ENCODE results near the gene ADAMTS7.
"Not testable (repeated sequence)": the region's sequence is repeated elsewhere in the genome, so short reads cannot be mapped to it uniquely, and the experiment has no call there.

ADAMTS7 gene

DNA sequence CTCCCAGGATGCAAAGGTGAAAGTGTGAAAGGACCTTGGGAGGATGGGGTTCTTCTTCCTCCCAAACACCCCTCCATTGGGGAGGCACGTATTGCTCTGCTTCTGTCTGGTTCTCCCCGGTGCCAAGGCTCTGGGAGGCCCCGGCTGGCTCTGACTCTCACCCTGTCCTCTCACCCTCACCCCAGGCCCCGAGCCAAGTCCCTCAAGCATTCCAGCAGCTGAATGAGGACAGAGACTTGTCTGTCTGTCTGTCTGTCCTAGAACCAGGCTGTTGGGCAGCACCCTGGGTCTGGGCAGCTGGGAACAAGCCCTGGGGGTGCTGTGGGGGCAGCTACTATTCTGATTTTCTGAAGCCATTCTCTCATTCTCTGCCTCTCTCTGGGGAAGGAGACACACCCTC, 29.9 kb downstream of the ADAMTS7 start:
- DNase-seq (ENCODE audit: low read depth in 1 of 2, low spot score in 1 of 2), result not testable (repeated sequence)

DNA sequence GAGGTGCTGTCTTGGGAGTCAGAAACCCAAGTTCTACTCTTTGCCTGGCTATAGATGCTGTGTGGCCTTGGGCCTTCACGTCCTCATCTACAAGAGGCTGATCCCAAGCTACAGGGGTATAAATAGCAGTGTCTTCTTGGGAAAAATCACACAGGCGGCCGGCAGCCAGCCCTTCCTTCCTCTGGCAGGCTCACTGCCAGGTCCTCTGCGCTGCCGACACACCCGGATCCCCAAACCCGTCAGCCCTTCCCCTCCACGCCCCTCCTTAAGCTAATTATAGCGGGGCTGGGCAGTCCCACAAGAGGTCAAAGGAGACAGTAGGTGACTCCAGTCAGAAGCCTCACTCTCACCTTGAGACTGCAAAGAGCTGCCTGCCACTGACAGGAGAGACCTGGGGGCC, 31.3 kb downstream of the ADAMTS7 start:
- DNase-seq (ENCODE audit: low read depth in 1 of 2, low spot score in 1 of 2), result not testable (repeated sequence)

DNA sequence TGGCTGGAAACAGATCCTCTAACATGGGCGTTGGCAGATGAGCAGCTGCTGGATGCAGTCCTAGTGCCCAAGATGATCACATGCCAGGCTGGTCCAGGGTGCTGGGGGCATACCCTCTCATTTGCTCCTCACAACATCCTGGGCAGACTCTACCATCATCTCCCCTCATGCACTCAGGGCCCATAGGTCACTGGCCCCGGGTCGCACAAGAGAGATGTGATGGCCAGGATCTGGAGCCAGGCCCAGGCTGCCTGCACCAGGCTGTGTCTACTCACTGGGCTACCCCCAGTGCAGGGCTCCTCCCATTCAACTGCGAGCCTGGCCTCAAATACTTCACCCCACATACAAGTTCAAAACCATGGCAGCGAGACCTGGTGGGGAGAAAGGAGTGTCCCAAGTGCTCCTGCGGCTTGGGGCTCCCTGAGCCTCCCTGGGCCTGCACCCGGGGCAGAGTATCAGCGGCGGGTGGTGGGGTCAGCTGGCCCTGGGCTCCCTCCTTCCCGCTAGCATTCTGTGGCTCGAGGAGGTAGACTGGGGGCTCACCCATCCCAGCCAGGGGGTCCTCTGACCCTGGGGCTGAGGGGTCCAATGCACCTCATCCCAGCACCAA, 32.0 kb downstream of the ADAMTS7 start:
- DNase-seq (ENCODE audit: low read depth in 1 of 2, low spot score in 1 of 2), result not testable (repeated sequence)

DNA sequence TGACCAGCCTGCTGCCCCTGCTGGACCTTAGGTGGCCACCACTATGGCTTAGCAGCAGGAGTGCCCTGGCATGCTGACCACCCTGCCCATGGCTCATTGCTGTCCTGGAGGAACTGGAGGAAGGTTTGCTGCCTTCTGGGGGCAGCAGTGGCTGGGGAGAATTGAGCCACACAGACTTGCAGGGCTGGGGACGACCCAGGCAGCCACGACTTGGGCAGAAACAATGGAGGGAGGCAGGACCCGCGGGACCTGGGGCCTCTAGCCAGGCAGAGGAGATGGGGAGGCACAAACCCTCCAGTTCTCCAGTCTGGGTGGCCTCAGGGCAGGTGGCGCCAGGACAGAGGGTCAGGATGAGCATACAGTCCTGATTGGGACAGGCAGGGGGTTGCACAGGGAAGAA, 32.8 kb downstream of the ADAMTS7 start:
- DNase-seq (ENCODE audit: low read depth in 1 of 2, low spot score in 1 of 2), result no peak

DNA sequence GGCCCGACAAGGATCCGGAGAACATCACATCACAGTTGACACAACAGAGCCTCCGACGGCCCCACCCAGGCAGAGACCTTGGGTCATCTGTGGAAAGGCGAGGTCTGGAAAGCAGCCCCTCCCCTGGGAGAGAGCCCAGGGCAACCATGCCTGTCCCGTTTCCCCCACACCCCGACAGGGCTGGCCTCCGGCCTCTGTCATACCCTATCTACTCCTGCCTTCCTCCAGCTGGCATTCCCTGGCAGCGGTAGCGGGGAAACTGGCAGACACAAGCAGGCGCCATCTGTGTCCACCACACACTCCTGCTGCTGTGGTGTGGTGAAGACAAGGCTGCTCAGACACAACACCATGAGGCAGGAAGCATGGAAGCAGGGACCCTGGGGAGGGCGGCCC, 33.3 kb downstream of the ADAMTS7 start:
- DNase-seq (ENCODE audit: low read depth in 1 of 2, low spot score in 1 of 2), result not testable (repeated sequence)

DNA sequence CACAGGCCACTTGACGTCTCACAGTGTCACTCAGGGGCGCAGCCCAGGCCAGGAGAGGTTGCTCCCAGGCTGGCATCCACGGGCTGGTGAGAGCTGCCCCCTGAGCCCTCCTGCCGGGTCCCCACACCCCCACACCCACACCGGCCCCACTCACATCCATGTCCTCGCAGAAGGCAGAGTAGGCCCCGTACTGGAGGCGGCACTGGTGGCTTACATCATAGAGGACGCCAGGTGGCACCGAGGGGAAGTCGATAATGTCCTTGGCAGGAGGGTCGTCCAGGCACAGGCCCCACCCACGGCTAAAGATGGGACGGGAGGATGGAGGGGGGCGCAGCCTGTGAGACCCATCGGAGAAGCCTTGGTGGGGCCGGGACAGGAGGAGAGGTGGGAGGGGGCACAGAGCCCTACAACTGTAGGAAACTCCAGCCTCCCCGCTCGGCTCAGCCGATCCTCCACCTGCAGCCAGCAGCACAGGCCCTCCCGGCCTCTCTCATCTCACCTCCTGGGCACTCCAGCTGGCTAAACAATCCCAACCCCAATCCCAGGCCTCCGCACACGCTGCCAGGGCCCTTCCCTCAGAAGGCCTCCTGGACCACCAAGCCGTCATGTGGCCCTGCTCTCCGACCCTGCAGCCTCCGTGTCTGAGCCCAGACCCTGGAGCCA, 33.8 kb downstream of the ADAMTS7 start:
- not testable (repeated sequence) for DNase-seq (ENCODE audit: low read depth in 1 of 2, low spot score in 1 of 2)

DNA sequence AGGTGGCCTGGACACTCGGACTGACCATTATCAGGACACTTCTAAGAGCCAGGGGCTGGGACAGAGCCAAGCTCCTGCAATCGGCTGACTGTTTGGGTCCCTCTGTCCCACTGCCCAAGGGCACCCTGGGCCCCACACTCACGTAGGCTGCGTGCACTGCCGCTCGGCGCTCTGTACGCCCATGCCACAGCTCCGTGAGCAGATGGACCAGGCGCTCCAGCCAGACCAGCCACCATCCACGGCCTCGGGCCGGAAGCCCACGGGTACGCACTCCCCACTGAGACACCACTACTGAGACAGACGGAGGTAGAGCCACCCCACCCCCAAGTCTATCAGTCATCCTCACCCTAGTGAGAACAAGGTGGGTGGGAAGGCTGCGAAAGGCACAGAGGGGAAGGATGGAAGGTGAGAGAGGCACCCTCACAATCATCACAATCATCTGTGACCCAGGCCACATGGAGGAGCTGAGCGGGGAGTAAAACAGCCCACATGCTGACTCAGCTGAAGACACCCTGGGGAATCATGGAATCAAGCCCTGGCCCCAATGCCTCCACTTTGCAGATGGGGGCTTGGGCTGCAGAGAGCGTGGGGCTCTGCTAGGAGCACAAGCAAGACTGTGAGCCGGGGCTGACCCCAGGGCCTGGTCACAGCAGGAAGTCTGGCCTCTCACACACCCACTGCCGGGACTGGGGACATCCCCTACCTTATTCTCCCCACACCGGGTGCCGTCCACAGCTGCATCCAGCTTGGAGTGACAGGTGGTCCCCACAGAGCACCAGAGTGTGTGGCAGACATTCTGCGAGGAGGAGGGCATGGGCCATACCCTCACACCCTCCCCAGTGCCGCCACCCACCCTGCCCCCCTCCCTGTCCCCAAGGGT, 35.0 kb downstream of the ADAMTS7 start:
- DNase-seq (ENCODE audit: low read depth in 1 of 2, low spot score in 1 of 2), result not testable (repeated sequence)

DNA sequence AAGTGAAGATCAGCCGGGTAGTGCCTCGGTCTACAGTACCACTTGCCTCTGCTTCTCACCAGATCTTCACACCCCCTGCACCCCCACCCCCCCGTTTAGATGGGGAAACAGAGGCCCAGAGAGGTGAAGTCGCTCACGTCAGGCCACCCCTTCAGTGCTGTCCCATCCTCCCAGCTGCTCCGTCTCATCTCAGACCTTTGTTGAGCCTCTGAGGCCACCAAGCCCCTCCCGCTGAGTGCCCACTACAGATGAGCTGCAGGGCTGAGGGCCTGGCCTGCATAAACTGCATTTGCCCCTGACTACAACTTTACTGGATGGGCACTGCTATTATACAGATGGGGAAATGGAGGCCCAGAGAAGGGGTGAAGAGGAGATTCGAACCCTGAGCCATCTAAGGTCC, 35.8 kb downstream of the ADAMTS7 start:
- no peak for DNase-seq (ENCODE audit: low read depth in 1 of 2, low spot score in 1 of 2)

DNA sequence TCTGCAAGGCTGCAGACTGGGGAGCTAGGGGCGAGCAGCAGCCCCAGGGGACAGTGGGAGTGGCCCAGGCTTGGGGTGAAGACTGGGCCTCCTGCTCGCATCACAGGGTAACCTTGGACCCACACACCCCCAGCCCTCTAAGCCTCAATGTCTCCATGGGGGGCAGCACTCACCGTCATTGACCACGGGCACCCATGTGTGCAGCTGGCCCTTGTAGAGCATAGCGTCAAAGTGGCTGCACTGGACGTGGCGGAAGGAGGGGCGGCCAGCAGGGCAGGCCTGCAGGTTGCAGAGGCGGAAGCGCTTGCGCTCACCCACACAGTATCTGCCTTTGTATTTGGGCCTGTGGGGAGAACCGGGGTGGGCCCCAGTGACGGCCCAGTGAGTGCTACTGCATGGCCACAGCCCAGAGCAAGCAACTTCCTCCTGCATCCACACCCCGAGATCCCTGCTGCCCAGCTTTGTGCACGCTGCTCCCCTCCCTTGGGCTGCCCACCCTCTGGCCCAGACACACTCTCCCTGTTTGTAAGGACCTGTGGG, 36.7 kb downstream of the ADAMTS7 start:
- not testable (repeated sequence) for DNase-seq (ENCODE audit: low read depth in 1 of 2, low spot score in 1 of 2)

DNA sequence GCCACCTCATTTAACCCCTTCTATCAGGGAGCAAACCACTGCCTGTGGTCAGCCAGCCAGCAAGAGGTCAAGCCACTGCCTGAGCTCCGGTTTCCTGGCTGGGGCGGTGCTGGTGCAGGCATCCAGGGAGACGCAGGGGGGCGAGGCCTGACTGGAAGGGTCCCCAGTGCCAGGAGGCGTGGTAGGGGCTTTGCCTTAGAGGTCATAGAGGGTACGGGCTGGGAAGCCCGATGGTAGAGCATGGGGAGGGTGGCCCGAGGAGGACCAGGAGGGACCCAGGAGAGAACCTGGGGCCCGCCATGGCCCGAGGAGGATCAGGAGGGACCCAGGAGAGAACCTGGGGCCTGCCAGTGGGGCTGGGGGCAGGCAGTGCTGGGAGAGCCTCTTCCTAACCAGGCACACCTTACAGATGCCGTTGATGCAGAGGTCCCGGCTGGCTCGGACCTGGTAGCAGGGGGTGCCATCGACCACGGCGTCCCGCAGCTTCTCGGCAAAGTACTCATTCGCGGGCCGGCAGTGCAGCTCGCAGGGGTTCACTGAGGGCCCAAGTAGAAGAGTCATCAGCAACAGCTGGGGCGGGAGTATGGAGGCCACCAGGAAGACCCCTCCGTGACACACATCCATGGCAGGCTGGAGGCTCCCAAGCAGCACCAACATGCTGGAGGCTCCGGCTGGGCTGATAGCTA, 37.4 kb downstream of the ADAMTS7 start:
- not testable (repeated sequence) for DNase-seq (ENCODE audit: low read depth in 1 of 2, low spot score in 1 of 2)

DNA sequence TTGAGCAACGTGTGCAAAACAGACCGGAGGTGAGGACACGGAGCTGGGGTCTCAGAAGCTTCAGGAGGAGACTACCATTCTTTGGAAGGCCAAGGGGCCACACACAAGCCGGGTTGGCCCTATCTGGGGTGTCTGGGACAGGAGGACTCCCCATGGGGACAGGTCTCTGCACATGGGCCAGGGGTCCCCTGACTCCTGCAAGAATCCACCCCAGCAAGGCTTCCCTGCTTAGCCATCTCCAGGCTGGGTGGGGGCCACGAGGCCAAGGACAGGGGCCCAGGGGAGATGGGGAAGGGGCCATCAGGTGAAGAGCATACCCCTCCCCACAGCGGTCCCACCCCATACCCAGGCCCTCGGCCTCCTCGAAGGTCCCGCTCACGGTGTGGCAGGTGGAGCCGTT, 38.5 kb downstream of the ADAMTS7 start:
- no peak for DNase-seq (ENCODE audit: low read depth in 1 of 2, low spot score in 1 of 2)

DNA sequence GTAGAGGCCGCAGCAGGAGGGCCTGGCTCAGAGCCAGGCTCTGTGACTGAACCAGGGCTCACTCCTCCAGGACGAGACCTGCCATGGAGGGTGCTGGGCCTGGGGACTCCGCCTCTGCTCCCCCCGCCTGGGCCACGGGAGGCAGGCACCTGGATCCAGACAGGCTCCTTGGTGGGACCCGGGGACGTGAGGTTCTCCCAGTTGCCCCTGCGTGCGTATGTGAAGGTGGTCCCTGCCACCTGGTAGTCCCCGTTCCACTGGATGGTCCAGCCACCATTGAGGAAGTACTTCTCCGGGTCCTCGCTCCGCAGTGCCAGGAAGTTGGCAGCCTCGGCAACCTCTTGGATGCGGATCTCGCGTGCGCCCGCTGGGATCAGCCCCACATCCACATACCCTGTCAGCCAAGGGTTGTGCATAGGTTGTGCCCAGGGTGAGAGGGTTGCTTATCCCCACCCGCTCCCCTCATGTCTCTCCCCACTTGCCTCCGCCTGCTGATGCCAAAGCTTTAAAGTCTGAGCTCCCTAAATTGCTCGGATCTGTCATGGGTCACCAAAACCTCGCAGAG, 39.7 kb downstream of the ADAMTS7 start:
- DNase-seq (ENCODE audit: low read depth in 1 of 2, low spot score in 1 of 2), result not testable (repeated sequence)

DNA sequence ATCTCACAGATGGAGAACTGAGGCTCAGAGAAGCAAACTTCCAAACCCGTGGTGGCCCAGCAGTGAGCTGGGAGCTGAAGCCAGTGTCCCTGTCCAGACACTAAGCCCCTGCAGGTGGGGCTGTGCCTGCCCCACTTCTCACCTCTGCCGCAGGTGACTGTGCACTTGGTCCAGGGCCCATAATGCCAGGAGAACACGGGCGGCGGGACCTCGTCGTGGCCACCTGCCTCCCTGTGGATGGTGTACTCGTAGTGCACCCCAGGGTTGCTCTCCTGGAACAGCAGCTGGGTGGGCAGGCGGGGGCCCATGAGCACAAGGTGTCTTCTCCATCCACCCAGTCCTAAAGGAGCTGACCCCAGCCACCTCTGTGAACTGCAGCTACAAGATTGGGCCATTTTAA, 40.2 kb downstream of the ADAMTS7 start:
- DNase-seq (ENCODE audit: low read depth in 1 of 2, low spot score in 1 of 2), result not testable (repeated sequence)

DNA sequence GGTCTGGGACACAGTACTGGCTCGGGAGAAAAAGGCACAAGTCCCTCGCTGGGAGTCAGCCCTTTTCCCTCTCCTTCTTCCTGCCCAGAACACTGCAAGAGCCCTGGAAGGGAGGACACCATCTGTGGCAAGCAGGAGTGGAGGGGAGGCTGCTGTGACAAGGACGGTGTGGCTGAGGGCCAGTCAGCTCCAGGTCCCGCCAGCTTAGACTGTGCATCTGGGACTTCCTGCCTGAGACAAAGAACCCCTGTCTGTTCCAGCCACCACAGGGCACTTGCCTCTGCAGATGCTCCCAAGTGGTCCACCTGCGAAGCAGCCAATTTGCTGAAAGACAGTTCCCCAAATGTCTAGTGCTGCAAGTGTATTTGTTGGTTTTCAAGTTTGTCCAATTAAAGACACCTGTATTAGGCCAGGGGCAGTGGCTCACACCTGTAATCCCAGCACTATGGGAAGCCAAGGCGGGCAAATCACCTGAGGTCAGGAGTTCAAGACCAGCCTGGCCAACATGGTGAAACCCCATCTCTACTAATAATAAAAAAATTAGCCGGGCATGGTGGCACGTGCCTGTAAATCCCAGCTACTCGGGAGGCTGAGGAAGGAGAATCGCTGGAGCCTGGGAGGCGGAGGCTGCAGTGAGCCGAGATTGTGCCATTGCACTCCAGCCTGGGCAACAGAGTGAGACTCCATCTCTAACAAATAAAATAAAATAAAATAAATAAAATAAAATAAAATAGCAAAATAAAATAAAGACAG, 41.6 kb downstream of the ADAMTS7 start:
- DNase-seq (ENCODE audit: low read depth in 1 of 2, low spot score in 1 of 2), result not testable (repeated sequence)

DNA sequence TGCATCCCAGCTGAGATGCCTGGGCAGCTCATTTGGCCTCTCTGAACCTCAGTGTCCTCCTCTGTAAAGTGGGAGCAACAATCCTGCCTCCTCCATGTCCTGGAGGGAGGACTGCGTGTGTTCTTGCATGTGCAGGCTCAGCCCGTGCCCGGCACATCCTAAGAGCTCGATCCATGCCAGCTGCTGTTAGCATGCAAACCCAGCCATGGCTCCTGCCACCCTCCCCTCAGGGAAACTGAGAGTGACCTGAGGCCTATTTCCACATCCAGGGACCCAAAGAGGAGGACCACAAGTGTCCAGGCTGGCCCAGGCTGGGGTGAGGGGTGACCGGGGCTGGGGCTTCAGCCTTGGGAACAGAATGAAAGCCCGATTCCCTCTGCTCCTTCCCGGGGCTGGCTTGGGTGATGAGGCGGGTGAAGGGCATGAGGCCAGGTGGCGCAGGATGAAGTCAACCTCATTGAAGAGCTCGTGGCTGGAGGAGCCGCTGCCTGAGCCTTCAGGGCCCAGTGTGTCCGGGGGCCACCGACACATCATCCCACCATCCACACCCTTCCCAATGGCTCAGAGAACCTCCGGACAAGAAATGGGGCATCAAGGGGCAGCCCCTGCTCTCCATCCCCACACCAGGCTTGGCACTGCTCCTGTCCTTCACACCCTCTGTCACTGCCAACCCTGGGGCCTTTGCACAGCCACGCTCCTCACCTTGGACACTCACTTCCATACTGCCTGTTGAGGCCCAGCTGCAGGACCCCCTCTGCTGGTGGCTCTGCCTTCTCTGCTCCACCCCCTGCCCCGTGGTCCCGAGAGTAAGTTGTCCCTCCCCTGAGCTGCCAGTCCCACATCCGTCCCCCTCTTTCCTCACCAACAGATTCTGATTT, 42.5 kb downstream of the ADAMTS7 start:
- DNase-seq (ENCODE audit: low read depth in 1 of 2, low spot score in 1 of 2), result no peak

DNA sequence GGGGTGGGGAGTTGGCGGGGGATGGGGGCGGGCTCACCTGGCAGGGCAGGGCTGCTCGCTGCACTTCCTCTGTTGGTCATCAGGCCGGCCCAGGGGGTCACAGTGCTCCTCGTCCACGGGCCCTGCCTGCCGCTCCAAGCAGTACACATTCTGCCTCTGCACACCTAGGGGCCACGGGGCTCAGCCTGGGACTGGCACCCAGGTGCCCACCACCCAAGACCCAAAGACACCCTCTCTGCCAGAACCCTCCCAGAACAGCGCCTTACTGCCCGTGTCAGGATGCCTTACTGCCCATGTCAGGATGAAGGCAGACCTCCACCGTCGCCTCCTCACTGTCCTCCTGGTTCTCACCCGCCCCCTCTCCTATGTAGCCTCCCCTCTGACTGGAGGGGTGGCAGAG, 43.2 kb downstream of the ADAMTS7 start:
- DNase-seq (ENCODE audit: low read depth in 1 of 2, low spot score in 1 of 2), result no peak

DNA sequence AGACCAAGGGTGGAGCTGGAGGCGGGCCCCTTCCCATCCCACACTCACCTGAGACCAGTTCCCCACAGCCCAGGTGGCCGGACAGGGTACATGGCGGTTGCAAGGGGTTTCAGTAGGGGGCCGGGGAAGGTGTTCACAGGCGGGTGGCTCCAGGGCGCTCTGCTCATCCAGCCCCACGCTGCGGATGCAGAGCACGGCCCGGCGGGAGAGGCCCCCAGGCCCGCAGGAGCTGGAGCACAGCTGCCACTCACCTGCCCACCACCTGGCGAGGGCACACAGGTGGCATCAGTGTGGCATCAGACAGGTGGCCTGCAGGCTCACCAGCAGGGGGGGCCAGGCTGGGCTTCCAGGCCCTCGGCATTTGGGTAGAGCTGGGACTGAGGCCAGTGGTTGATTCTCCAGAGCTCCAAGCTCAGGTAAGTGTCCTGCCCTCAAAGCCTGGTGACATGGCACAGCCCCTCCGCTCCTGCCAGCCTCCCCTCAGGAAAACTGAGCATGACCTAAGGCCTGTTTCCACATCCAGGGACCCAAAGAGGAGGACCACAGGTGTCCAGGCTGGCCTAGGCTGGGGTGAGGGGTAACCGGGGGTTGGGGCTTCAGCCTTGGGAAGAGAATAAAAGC, 43.8 kb downstream of the ADAMTS7 start:
- DNase-seq (ENCODE audit: low read depth in 1 of 2, low spot score in 1 of 2), result no peak

DNA sequence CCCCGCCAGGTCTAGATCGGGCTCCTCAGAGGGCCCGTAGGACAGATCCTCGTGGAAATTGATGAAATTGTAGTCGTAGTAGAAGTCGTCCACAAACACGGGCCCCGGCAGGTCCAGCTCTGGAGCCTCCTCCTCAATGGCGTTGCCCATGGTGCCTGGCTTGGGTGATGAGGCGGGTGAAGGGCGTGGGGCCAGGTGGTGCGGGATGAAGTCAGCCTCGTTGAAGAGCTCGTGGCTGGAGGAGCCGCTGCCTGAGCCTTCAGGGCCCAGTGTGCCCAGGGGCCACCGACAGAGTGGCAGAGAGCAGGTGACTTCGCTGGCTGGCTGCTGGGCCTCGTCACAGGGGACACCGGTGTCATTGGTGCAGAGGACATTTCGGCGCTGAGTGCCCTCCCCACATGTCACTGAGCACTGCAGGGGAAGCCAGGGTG, 44.6 kb downstream of the ADAMTS7 start:
- DNase-seq (ENCODE audit: low read depth in 1 of 2, low spot score in 1 of 2), result not testable (repeated sequence)

DNA sequence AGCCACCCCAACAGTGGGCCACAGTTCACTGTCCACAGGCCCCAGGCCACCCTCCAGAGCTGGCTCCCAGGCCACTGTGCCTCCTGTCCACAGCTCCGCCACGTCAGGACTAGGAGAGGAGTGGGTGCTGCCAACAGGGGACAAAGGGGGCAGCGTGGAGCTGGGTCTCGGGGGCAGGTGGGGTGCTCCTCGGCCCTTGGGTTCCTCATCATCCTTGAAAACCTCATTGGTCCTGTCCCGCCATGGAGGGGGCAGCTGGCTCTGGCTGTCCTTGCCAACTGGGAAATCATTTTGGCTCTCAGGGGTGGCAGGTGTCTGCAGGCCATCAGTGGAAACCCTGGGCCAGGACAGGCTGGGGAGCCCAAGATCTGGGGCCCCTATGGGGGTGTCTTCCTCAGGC, 45.2 kb downstream of the ADAMTS7 start:
- DNase-seq (ENCODE audit: low read depth in 1 of 2, low spot score in 1 of 2), result no peak
